NCI-H524 treated with DMSO at 0.1 percent for 48 hours (cell line): ENCODE results near the gene XXYLT1.
"Not testable (repeated sequence)": the region's sequence is repeated elsewhere in the genome, so short reads cannot be mapped to it uniquely, and the experiment has no call there.

Experiments
- DNase-seq: peaks from one replicate; lab custom pipeline; 2025; lab: John Stamatoyannopoulos, UW

The XXYLT1 gene

GRCh38 chr3:195063581-195064193 lies 207.3 kb downstream of the XXYLT1 start:
- no peak for DNase-seq

DNA sequence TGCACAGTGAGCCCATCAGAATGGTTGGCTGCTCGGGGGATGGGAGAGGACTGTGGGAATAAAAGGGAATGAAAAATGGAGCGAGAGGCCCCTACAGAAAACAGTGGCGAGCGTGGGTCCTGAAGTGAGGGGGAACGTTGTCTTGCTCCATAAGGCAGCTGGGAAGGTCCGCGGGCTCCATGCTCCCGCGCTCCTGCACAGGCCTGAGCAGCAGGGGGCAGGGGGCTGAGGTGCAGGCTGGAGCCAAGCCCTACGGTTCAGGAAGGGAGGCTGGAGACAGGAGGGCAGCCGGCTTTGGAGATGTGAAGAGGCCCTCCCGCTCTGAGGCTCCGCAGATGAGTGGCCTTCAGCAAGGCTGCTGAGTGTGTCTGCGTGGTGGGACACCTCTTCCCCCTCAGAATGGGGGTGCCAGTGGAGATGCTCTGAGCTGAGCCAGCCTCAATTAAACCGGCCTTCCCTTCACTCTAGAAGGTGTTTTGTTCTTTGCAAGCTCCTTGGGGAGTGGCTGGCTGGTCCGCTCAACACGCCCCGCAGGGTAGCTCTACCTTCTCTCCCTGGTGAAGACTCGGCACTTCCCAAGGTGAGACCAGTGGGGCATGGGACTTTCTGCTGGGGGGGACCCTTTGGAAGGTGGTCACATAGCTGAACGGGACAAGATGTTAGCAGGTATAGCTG lies 208.0 kb downstream of the XXYLT1 start:
- no peak for DNase-seq

- DNase-seq = no peak
Observed at GRCh38 chr3:195061756-195062655, 209.0 kb downstream of the XXYLT1 start.

DNA sequence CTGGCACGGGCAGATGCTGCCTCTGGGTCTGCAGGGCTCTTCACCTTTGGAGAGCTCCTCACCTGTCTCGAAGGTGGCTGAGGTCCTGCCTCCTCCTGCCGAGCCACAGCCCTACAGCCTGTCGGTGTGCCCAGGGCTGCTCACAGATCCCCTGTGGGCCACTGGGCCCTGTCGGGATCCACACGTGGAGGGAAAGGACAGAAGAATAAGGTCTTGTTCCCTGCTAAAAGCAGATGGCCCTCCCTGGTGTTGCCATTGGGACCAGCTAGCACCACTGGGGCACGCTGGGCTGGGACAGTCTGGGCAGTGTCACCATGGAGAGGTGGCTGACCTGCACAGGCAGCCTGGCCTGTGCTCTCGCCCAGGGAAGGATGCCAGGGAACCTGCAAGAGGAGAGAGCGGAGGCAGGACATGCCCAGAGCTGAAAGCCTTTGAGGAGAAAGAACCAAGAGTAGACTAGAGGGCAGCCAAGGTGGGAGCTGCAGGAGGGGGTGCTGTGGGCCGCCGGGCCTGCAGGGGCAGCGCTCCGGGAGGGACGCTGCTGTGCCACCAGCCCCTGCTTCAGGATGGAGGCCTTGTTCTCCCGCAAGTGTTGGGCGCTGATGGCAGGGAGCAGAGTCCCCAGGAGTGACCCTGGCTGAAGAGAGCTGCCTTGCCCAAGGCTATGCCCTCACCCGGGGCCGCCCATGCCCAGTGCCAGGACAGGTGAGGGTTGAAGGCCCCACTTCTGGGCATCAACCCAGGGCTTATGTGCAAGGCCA lies 210.2 kb downstream of the XXYLT1 start:
- DNase-seq = no peak

- DNase-seq = no peak
Observed at GRCh38 chr3:195060217-195060481, 210.8 kb downstream of the XXYLT1 start.

DNA sequence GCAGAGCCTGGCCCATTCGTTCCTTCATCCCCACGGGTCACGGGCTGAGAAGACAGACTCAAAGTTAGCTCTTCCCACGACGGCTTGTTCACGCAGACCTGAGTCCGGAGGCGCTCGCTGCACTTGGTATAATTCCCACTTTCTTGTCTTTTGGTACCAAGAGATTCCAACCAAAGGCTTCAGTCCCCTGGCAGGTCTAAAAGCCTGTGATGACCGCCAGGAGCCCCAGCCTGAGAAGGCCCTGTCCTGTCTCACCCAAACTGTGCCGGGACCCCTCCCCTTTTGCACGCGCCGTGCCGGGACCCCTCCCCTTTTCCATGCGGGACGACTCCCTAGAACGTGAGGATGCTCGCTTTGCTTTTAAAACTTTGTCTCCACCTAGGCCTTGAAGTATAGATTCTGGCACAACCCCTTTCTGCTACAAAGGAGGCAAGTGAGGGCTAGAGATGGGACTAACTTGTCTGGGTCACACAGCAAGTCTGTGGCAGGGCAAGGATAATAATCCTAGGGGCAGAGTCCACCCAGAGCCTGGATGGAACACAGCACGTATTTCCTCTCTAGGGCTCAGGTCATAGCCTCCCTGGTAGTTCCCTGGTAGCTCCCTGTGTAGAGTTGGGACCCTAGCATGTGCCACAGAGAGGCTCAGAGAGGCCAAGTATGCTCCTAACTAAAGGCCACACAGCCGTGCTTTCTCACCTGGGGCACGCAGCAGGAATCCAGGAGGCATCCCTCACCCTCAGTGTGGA lies 211.3 kb downstream of the XXYLT1 start:
- DNase-seq = no peak

GRCh38 chr3:195059006-195059350 lies 212.0 kb downstream of the XXYLT1 start:
- no peak for DNase-seq

GRCh38 chr3:195058336-195059005 lies 212.5 kb downstream of the XXYLT1 start:
- no peak for DNase-seq

GRCh38 chr3:195057716-195058115 lies 213.2 kb downstream of the XXYLT1 start:
- no peak for DNase-seq

- no peak for DNase-seq
Observed at GRCh38 chr3:195056506-195056905, 214.5 kb downstream of the XXYLT1 start.

- no peak for DNase-seq
Observed at GRCh38 chr3:195054311-195054710, 216.6 kb downstream of the XXYLT1 start.

DNA sequence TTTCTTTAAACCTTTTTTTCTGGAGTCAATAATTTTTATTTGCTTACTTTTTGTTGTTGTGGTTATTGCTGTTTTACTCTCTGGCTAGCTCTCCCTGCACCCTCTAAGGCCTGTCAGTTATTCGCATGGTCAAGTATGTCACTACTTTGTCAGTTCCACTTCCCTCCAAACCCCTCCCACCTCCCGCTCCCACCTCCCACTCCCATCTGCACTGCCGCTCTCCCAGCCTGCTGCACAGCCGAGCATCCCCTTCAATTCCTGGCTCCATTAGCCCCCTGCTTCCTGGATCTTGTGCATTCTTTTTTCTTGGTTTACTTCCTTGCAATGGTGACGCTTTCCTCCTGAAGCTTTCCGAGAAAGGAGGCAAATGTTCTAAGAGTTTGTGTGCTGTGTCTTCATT lies 218.0 kb downstream of the XXYLT1 start:
- DNase-seq = no peak

DNA sequence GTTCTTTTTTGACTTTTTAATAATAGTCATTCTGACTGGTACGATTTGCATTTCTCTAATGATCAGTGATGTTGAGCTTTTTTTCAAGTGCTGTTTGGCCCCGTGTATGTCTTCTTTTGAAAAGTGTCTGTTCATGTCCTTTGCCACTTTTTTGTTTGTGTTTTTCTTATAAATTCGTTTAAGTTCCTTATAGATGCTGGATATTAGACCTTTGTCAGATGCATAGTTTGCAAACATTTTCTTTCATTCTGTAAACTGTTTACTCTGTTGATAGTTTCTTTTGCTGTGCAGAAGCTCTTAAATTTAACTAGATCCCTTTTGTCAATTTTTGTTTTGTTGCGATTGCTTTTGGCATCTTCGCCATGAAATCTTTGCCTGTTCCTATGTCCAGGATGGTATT lies 220.7 kb downstream of the XXYLT1 start:
- not testable (repeated sequence) for DNase-seq

DNA sequence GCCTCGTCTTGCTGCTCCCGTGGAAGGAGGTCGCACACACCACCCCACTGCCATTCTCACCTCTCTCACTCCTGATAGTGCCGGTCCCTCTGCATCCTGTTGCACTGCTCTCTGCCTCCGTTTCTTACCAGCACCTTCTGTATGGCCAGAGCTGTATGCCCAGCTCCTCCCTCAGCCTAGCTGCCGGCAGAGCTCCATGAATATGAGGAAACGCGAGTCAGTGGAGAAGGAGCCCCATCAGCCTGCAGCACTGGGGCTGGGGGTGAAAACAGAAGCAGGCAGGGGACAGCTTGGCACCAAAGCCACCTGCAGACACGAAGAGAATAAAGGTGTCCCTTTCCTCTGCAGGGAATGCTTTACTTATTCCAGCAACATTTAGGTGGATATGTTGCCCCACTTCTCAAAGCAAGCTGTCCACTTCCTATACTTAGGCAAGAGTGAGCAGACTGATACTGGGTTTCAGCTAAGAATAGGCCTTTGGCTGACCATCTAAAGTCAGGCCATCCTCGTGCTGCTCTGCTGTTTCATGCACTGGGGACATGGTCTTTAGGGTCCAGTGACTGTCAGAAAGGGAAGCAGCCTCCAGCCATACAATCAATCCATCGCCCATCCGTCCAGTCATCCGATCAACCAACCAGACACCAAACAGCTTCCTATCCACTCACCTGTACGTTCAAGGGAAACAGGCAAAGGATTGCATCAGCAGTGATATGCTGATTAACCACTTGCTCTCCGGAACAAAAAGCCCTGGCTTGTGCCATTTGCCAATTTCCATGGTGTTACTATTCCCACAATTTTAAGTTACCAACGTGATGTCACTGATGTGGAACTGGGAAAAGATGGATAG lies 222.7 kb downstream of the XXYLT1 start:
- DNase-seq = no peak

DNA sequence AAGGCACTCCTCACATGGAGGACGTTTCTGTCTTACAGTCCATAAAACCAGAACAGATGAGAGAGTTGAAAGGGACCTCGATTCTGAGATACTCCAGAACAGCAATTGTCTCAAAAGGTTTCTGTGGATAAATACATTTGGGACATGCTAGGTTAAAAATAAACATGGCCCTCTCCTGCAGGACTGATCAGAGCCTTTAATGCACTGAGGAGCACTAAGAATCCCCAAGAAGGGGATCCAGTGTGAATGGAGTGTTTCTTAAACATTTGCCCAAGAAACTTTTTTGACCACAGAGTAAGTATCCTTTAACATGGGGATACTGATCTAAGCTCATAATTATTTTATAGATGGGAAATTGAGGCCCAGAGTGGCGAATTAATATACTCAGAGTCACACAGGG lies 223.4 kb downstream of the XXYLT1 start:
- DNase-seq = no peak

GRCh38 chr3:195046441-195046840 lies 224.5 kb downstream of the XXYLT1 start:
- no peak for DNase-seq

DNA sequence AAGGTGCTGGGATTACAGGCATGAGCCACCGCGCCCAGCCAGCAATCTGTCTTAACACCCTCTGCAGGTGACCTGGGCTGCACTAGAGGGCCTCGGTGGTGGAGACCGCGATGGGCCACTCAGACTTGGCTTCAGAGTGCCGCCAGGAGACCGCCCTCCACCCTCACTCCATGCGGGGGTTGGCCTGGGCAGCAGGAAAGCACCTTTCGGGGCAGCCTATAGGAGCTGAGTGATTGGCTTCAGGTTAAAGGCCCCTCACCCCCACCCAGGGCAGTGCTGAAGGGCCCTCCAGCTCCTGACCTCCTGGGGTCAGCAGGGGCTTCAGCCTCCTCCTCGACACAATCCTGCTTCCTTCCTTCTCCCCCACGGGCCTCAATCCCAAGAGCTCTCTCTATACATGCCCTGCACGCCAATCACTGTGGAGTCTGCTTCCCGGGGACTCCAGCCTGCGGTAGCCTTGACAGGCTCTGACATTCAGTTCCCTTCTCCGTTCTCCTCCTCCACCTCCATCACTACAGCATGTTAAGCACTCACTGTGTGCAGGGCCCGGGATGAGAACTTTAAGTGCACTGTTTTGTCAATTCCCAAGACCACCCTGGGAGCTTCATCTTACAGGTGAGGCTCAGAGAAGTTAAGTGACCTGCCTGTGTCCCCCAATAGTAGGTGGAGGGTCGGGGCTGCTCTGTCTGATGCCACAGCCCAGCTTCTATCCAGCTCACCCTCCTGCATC lies 225.3 kb downstream of the XXYLT1 start:
- DNase-seq = no peak

- no peak for DNase-seq
Observed at GRCh38 chr3:195044411-195044810, 226.5 kb downstream of the XXYLT1 start.

GRCh38 chr3:195043607-195044339 lies 227.2 kb downstream of the XXYLT1 start:
- no peak for DNase-seq
